Mucosa of descending colon (tissue), 3 donors: ENCODE results near the gene ZDHHC9. TPM values are rescaled to one million over a fixed set of nuclear protein-coding genes. Genes with fewer than 3 reads are reported as not detected.
A peak's percentile ranks its signal among the peaks of the same experiment; 100 is the strongest.

Experiments
- ATAC-seq: fragments of 200-7000 bp; cut with Tn5 transposase; one replicate; pipeline ENCODE4 v1.9.1; 2020; ENCODE audit warnings: mild to moderate bottlenecking, moderate library complexity
- DNase-seq, 3 donors: peaks; one replicate each; pipeline ENCODE4 v3.0.0-alpha.2; 2020
- H3K36me3 ChIP-seq: fragments of 200-600 bp; one replicate; pipeline ENCODE4 v1.8.0; 2021; ENCODE audit warnings: low read depth, mild to moderate bottlenecking
- H3K4me1 ChIP-seq: fragments of 200-600 bp; one replicate; pipeline ENCODE4 v1.8.0; 2021; ENCODE audit warnings: low read depth, mild to moderate bottlenecking
- H3K4me3 ChIP-seq: fragments of 200-600 bp; one replicate; pipeline ENCODE4 v1.8.0; 2021; ENCODE audit warnings: mild to moderate bottlenecking
- H3K9me3 ChIP-seq: fragments of 200-600 bp; one replicate; pipeline ENCODE4 v1.8.0; 2021; ENCODE audit warnings: mild to moderate bottlenecking
- intact Hi-C, 2 donors: fragments of 100-400 bp; cut with DNase I in 1 of 2; cut with micrococcal nuclease in 1 of 2; formaldehyde crosslinking; loops; one replicate each; pipeline versions ENCODE4 v1.11.0 to v1.11.1; 2022; cut with DNase I, micrococcal nuclease
- total RNA-seq, 3 donors: library from RNA; stranded (reverse); fragmentation: NEBNext Ultra II Directional in 2 of 3; extraction: Animal tissue kit (Norgen Biotek cat#: 25700) in 2 of 3; gene quantifications; one replicate each; pipeline versions ENCODE4 v1.2.1 to v1.2.4, GENCODE V29; 2021 to 2023
- TF ChIP-seq, protein P1 (sequence below): fragments of 200-600 bp; IDR thresholded peaks from one replicate; pipeline ENCODE4 v1.8.0; 2022; ENCODE audit warnings: antibody characterized with exemption, mild to moderate bottlenecking
- donor health status: DM: no; HTN: no; CAD: no; lungs with moderate emphysema.
- donor health status: DM: no; HTN: no; CAD: no.
- donor health status: DM: no; HTN: yes; CAD: no.

ZDHHC9 gene
- total RNA-seq, 3 donors from 2014 or later, result 23.1 to 41.2 (median 33.6) TPM

- intact Hi-C loops, result no loop called here
- TF ChIP-seq, protein P1, sequence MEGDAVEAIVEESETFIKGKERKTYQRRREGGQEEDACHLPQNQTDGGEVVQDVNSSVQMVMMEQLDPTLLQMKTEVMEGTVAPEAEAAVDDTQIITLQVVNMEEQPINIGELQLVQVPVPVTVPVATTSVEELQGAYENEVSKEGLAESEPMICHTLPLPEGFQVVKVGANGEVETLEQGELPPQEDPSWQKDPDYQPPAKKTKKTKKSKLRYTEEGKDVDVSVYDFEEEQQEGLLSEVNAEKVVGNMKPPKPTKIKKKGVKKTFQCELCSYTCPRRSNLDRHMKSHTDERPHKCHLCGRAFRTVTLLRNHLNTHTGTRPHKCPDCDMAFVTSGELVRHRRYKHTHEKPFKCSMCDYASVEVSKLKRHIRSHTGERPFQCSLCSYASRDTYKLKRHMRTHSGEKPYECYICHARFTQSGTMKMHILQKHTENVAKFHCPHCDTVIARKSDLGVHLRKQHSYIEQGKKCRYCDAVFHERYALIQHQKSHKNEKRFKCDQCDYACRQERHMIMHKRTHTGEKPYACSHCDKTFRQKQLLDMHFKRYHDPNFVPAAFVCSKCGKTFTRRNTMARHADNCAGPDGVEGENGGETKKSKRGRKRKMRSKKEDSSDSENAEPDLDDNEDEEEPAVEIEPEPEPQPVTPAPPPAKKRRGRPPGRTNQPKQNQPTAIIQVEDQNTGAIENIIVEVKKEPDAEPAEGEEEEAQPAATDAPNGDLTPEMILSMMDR, result no peak
- DNase-seq (no peak), ATAC-seq (no peak)
- Histone ChIP-seq H3K4me1 (no peaks in the 10 kb centered on the region), H3K4me3 (no peak overlapping the region), H3K9me3 (no peaks in the 10 kb centered on the region), H3K36me3 (no peaks in the 10 kb centered on the region)
Observed at GRCh38 chrX:129788527-129788926, 55.2 kb downstream of the ZDHHC9 start.

- Histone ChIP-seq H3K36me3 (no peaks in the 10 kb centered on the region), H3K4me1 (no peaks in the 10 kb centered on the region), H3K9me3 (no peaks in the 10 kb centered on the region), H3K4me3 (no peak overlapping the region)
- intact Hi-C loops, result no loop called here
- DNase-seq (no peak), ATAC-seq (no peak)
- TF ChIP-seq, protein P1, result no peak
Observed at GRCh38 chrX:129787336-129788055, 56.2 kb downstream of the ZDHHC9 start.

DNA sequence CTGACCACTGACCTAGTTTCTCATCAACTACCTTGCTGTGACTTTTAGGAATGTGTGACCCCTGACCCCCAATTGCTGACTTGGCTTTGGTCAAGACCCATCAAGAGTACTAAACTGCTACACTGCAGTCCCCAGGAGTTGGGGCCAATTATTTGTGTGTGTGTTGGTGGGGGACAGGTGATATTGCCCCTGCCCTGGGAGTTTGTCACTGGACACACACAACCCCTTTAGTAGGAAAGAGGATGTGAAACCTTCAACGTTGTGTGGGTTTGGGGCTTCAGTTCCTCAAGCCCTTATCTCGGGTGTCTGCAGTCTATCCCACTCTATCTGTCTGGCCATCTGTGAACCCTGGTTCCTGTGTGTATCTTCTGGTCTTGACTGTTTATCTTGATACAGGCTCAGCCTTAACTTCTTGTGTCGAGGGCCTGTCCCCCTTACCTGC, 57.5 kb downstream of the ZDHHC9 start:
- no peak overlapping the region for H3K4me3 ChIP-seq
- H3K36me3 ChIP-seq, result no peaks in the 10 kb centered on the region
- intact Hi-C loops, result no loop called here
- no peaks in the 10 kb centered on the region for H3K9me3 ChIP-seq
- TF ChIP-seq, protein P1, result no peak
- DNase-seq, result no peak
- ATAC-seq, result peak; percentile 60
- H3K4me1 ChIP-seq, result no peaks in the 10 kb centered on the region

DNA sequence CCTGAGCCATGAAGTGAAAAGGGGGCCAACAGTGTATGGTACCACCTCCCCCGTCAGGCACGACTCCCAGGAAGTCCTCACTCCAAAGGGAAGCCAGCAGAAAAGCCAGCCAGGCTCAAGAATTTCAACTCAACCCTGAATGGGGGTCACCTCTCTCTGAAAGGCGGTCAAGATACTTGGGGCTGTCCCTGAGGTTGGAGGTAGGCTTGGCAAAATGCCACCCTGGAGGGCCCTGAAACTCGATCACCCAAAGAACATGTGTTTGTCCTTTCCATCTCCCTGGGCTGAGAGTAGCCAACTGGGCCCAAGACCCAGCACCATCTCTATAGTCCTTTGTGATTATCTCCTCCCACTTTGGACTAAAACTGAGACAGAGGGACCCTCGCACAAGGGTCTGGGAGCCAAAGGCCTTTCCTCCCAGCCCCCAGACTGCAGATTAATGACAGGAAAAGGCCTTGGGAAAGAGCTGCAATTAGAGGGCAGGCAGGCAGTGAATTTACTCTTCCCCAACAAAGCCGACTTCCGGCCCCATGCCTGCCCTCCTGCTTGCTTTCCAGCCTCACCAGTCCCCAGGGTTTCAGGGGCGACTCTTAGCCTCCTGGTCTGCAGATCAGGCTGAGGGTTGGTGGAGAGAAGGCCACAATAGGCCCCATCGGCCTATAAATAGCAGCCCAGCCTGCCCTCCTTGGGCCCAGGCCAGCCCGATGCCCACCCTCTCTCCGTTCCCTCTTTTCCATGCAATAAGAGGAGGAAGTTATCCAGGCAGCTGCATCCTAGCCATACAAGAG, 58.3 kb downstream of the ZDHHC9 start:
- DNase-seq (no peak), ATAC-seq (no peak)
- Histone ChIP-seq H3K9me3 (no peaks in the 10 kb centered on the region), H3K4me1 (no peaks in the 10 kb centered on the region), H3K36me3 (no peaks in the 10 kb centered on the region), H3K4me3 (no peak overlapping the region)
- TF ChIP-seq, protein P1, result no peak
- intact Hi-C loops, result no loop called here

- no peak for DNase-seq
- H3K36me3 ChIP-seq, result no peaks in the 10 kb centered on the region
- H3K4me1 ChIP-seq, result no peaks in the 10 kb centered on the region
- no peaks in the 10 kb centered on the region for H3K9me3 ChIP-seq
- TF ChIP-seq, protein P1, result no peak
- H3K4me3 ChIP-seq, result no peak overlapping the region
- intact Hi-C loops, result no loop called here
- ATAC-seq, result no peak
Observed at GRCh38 chrX:129784371-129784770, 59.3 kb downstream of the ZDHHC9 start.
